Hepatocyte (in vitro differentiated cells): ENCODE results near the gene PACSIN2.

Experiments used
- EZH2 ChIP-seq: fragments of 200-600 bp; sonication (generic); IDR thresholded peaks from 2 replicates; pipeline ENCODE4 v1.6.1; 2016; ENCODE audit warnings: antibody characterized with exemption, mild to moderate bottlenecking, borderline replicate concordance
- EZH2phosphoT487 ChIP-seq: fragments of 200-600 bp; sonication (generic); IDR thresholded peaks from one replicate; pipeline ENCODE4 v1.6.1; 2018; ENCODE audit warnings: antibody characterized with exemption, mild to moderate bottlenecking, low read depth, moderate library complexity; ENCODE audit not compliant: unreplicated experiment, severe bottlenecking
- TF ChIP-seq, protein P1 (sequence below): fragments of 200-600 bp; sonication (generic); IDR thresholded peaks from 2 replicates; pipeline ENCODE4 v1.5.1; 2016; ENCODE audit warnings: antibody characterized with exemption, mild to moderate bottlenecking; ENCODE audit not compliant: poor library complexity

DNA sequence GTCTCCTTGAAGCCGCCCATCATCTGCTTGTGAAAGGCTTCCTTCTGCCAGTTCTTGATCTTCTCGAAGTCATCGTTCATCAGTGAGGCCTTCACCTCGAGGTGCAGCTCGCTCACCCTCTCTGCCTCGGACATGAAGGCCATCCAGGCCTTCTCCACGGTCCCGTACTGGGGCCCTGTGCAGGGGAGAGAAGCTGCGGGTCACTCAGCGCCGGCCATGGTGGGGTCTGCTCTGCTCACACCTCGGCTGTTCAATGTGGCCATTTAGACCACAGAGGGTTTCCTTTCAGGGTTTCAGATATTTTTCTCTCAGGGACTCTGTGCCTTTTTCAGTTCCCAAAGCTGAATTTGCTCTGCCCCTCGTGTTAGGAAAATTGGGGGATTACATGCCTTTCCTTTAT, 123.9 kb downstream of the PACSIN2 start:
- TF ChIP-seq, protein P1, sequence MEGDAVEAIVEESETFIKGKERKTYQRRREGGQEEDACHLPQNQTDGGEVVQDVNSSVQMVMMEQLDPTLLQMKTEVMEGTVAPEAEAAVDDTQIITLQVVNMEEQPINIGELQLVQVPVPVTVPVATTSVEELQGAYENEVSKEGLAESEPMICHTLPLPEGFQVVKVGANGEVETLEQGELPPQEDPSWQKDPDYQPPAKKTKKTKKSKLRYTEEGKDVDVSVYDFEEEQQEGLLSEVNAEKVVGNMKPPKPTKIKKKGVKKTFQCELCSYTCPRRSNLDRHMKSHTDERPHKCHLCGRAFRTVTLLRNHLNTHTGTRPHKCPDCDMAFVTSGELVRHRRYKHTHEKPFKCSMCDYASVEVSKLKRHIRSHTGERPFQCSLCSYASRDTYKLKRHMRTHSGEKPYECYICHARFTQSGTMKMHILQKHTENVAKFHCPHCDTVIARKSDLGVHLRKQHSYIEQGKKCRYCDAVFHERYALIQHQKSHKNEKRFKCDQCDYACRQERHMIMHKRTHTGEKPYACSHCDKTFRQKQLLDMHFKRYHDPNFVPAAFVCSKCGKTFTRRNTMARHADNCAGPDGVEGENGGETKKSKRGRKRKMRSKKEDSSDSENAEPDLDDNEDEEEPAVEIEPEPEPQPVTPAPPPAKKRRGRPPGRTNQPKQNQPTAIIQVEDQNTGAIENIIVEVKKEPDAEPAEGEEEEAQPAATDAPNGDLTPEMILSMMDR = no peak
- TF ChIP-seq EZH2 = no peak
- no peak for TF ChIP-seq EZH2phosphoT487
